Cardiac muscle cell (in vitro differentiated cells and primary cell): ENCODE results near the gene ATP8A2. TPM values are rescaled to one million over a fixed set of nuclear protein-coding genes. Genes with fewer than 3 reads are reported as not detected.
A peak's percentile ranks its signal among the peaks of the same experiment; 100 is the strongest.

Experiments used
- DNase-seq, 2 donors: peaks; one replicate each; pipeline versions ENCODE4 v3.0.0 to v3.0.0-alpha.2; 2010 to 2017; ENCODE audit warnings: low read depth in 1 of 2, low spot score in 1 of 2
- H3K27ac ChIP-seq: fragments of 200-600 bp; sonication (generic); 2 replicates; pipeline ENCODE4 v1.5.1; 2016
- H3K27me3 ChIP-seq: fragments of 200-600 bp; sonication (generic); 2 replicates; pipeline ENCODE4 v1.6.0; 2016; ENCODE audit warnings: control low read depth
- H3K36me3 ChIP-seq: fragments of 200-600 bp; sonication (generic); 2 replicates; pipeline ENCODE4 v1.5.1; 2016; ENCODE audit warnings: control low read depth
- H3K4me1 ChIP-seq: fragments of 200-600 bp; sonication (generic); 2 replicates; pipeline ENCODE4 v1.8.1; 2017; ENCODE audit warnings: low read depth, mild to moderate bottlenecking, mixed run types
- H3K4me3 ChIP-seq: fragments of 200-600 bp; sonication (generic); 2 replicates; pipeline ENCODE4 v1.5.1; 2016; ENCODE audit warnings: mild to moderate bottlenecking
- H3K9me3 ChIP-seq: fragments of 200-600 bp; sonication (generic); 2 replicates; pipeline ENCODE4 v1.5.1; 2017; ENCODE audit warnings: low read depth, mild to moderate bottlenecking, control low read depth
- CTCF ChIP-seq: IDR thresholded peaks from 2 replicates; pipeline ENCODE4 v1.5.1; 2012; ENCODE audit warnings: low read depth, mild to moderate bottlenecking, low read length
- polyA plus RNA-seq: library from polyadenylated mRNA; unstranded; fragments of >200 nt; fragmentation: Nextera tagmentation; extraction: Ambion mirVana; gene quantifications from 2 replicates; pipeline ENCODE4 v1.2.1, GENCODE V29; 2016
- total RNA-seq: library from RNA; depleted of rRNA; stranded (reverse); fragments of >200 nt; gene quantifications from 2 replicates; pipeline ENCODE4 v1.2.3, GENCODE V29; 2016

Gene ATP8A2
- total and polyA plus RNA-seq, 2 experiments from 2014 or later, result 0.86 to 0.89 TPM

- Histone ChIP-seq H3K36me3 (no peaks in the 10 kb centered on the region), H3K27me3 (no peaks in the 10 kb centered on the region), H3K9me3 (no peaks in the 10 kb centered on the region), H3K4me1 (no peaks in the 10 kb centered on the region), H3K4me3 (no peak overlapping the region), H3K27ac (no peak overlapping the region)
- TF ChIP-seq CTCF, result no peak
- DNase-seq, result no peak
Observed at GRCh38 chr13:25879466-25879865, 507.7 kb downstream of the ATP8A2 start.

GRCh38 chr13:25881136-25881926 lies 509.6 kb downstream of the ATP8A2 start:
- TF ChIP-seq CTCF, result no peak
- peak in 1 of 2 donors; percentile 49 for DNase-seq
- H3K27ac ChIP-seq, result no peak overlapping the region
- H3K27me3 ChIP-seq, result no peaks in the 10 kb centered on the region
- H3K9me3 ChIP-seq, result no peaks in the 10 kb centered on the region
- no peaks in the 10 kb centered on the region for H3K36me3 ChIP-seq
- no peaks in the 10 kb centered on the region for H3K4me1 ChIP-seq
- no peak overlapping the region for H3K4me3 ChIP-seq

GRCh38 chr13:25881971-25882451 lies 510.2 kb downstream of the ATP8A2 start:
- DNase-seq, result peak in 1 of 2 donors; percentile 50
- no peak overlapping the region for H3K27ac ChIP-seq
- no peaks in the 10 kb centered on the region for H3K27me3 ChIP-seq
- H3K4me1 ChIP-seq, result no peaks in the 10 kb centered on the region
- H3K4me3 ChIP-seq, result no peak overlapping the region
- TF ChIP-seq CTCF, result no peak
- no peaks in the 10 kb centered on the region for H3K36me3 ChIP-seq
- no peaks in the 10 kb centered on the region for H3K9me3 ChIP-seq

GRCh38 chr13:25882466-25883357 lies 510.9 kb downstream of the ATP8A2 start:
- H3K27me3 ChIP-seq, result no peaks in the 10 kb centered on the region
- no peaks in the 10 kb centered on the region for H3K4me1 ChIP-seq
- H3K9me3 ChIP-seq, result no peaks in the 10 kb centered on the region
- no peak overlapping the region for H3K4me3 ChIP-seq
- H3K36me3 ChIP-seq, result no peaks in the 10 kb centered on the region
- no peak for TF ChIP-seq CTCF
- H3K27ac ChIP-seq, result no peak overlapping the region
- no peak for DNase-seq

DNA sequence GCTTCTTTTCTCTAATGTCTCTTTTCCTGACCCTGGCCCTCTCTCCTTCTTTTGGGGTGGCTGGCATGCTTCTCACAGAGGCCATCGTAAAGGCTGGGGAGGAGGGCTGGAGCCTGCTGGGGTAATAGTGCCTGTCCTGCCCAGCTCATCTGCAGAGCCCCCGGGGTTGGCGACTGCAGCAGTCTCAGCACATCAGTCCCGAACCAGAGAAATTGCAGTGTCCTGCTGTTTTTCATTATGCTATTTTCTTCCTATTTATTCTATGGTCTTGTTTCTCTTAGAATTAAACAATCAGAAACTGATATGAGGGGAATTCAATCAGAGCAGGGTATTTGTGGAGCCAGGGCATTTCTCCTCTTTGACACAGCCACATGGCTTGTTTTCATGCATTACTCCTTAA lies 513.6 kb downstream of the ATP8A2 start:
- no peaks in the 10 kb centered on the region for H3K4me1 ChIP-seq
- DNase-seq, result no peak
- no peak overlapping the region for H3K27ac ChIP-seq
- H3K9me3 ChIP-seq, result no peaks in the 10 kb centered on the region
- no peak for TF ChIP-seq CTCF
- no peaks in the 10 kb centered on the region for H3K27me3 ChIP-seq
- no peaks in the 10 kb centered on the region for H3K36me3 ChIP-seq
- no peak overlapping the region for H3K4me3 ChIP-seq
